ENCODE results near the gene C16orf92. TPM values are rescaled to one million over a fixed set of nuclear protein-coding genes. Genes with fewer than 3 reads are reported as not detected.

The C16orf92 gene
- total RNA-seq, 1 experiment from 2014 or later: not detected

DNA sequence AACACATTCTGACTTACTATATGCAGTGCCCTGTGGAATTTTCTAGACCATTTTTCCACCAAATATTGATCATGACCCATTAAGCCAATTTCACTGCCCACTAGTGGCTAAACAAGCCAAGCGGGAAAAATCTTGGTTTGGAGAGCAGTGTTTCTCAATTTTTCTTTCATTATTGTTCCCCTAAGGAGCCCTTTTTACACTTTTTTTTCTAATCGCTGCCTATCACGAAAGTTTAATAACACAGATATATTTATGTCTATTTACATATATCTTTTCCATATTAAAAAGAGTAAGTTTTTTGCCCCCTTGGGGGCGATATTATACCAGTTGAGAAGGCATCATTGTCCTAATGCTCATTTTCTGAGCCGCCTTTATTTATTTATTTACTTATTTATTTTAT lies 18.8 kb downstream of the C16orf92 start:
- TF ChIP-seq, protein P1, sequence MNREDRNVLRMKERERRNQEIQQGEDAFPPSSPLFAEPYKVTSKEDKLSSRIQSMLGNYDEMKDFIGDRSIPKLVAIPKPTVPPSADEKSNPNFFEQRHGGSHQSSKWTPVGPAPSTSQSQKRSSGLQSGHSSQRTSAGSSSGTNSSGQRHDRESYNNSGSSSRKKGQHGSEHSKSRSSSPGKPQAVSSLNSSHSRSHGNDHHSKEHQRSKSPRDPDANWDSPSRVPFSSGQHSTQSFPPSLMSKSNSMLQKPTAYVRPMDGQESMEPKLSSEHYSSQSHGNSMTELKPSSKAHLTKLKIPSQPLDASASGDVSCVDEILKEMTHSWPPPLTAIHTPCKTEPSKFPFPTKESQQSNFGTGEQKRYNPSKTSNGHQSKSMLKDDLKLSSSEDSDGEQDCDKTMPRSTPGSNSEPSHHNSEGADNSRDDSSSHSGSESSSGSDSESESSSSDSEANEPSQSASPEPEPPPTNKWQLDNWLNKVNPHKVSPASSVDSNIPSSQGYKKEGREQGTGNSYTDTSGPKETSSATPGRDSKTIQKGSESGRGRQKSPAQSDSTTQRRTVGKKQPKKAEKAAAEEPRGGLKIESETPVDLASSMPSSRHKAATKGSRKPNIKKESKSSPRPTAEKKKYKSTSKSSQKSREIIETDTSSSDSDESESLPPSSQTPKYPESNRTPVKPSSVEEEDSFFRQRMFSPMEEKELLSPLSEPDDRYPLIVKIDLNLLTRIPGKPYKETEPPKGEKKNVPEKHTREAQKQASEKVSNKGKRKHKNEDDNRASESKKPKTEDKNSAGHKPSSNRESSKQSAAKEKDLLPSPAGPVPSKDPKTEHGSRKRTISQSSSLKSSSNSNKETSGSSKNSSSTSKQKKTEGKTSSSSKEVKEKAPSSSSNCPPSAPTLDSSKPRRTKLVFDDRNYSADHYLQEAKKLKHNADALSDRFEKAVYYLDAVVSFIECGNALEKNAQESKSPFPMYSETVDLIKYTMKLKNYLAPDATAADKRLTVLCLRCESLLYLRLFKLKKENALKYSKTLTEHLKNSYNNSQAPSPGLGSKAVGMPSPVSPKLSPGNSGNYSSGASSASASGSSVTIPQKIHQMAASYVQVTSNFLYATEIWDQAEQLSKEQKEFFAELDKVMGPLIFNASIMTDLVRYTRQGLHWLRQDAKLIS (CRISPR knock-in tag; IDR thresholded peaks at IDR 0.05; ENCODE audit: borderline replicate concordance): no peak
- no peaks in the 10 kb centered on the region for H3K4me1 Mint-ChIP-seq

DNA sequence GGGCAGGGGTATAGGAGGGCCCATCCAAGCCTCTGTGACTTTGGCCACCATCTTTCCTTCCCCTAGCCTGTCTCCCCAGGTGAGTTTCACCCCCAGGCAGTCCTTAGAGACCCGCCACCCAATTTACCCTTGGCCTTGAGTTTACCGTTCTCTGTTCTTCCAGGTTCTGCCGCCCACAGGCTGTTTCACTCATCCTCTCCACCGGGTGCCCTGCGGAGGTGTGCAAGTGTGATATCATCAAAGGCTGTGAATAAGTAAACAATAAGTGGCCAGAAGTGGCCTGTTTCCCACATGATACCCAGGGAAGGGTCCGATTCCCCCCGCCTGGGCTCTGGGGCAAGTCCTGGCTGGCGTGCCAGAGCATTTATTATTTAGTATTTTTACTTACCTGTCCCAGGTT lies 23.2 kb downstream of the C16orf92 start:
- Mint-ChIP-seq H3K27me3 (ENCODE audit: low read depth) (peaks cover 32% of the 10 kb centered on the region), H3K36me3 (no peaks in the 10 kb centered on the region), H3K9me3 (no peaks in the 10 kb centered on the region), H3K4me1 (no peaks in the 10 kb centered on the region), H3K27ac (no peak overlapping the region), H3K4me3 (no peak overlapping the region)
- CTCF ChIA-PET: interaction anchor here (2.3 kb wide), 1 partner anchor 14 kb away, joined by 10 read pairs; no protein-coding TSS in a partner anchor
- ATAC-seq (no peak), DNase-seq (ENCODE audit: low spot score) (no peak)
- POLR2A ChIA-PET: no interaction called here
- TF ChIP-seq NR2C2 (CRISPR knock-in tag; IDR thresholded peaks at IDR 0.05) (no peak), FOXP1 (CRISPR knock-in tag; IDR thresholded peaks at IDR 0.05; ENCODE audit: borderline replicate concordance) (no peak), ZNF317 (CRISPR knock-in tag; IDR thresholded peaks at IDR 0.05; ENCODE audit: borderline replicate concordance, low read depth) (no peak), KAT7 (CRISPR knock-in tag; IDR thresholded peaks at IDR 0.05; ENCODE audit: borderline replicate concordance) (no peak), NR1H2 (CRISPR knock-in tag; IDR thresholded peaks at IDR 0.05) (no peak), SP1 (CRISPR knock-in tag; conservative IDR thresholded peaks at IDR 0.05) (no peak), ZNF396 (CRISPR knock-in tag; IDR thresholded peaks at IDR 0.05; ENCODE audit: borderline replicate concordance) (no peak)
- TF ChIP-seq, protein P2, sequence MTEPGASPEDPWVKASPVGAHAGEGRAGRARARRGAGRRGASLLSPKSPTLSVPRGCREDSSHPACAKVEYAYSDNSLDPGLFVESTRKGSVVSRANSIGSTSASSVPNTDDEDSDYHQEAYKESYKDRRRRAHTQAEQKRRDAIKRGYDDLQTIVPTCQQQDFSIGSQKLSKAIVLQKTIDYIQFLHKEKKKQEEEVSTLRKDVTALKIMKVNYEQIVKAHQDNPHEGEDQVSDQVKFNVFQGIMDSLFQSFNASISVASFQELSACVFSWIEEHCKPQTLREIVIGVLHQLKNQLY (CRISPR knock-in tag; IDR thresholded peaks at IDR 0.05): no peak
- TF ChIP-seq, protein P3, sequence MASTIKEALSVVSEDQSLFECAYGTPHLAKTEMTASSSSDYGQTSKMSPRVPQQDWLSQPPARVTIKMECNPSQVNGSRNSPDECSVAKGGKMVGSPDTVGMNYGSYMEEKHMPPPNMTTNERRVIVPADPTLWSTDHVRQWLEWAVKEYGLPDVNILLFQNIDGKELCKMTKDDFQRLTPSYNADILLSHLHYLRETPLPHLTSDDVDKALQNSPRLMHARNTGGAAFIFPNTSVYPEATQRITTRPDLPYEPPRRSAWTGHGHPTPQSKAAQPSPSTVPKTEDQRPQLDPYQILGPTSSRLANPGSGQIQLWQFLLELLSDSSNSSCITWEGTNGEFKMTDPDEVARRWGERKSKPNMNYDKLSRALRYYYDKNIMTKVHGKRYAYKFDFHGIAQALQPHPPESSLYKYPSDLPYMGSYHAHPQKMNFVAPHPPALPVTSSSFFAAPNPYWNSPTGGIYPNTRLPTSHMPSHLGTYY (CRISPR knock-in tag; IDR thresholded peaks at IDR 0.05): no peak

More for the DNA sequence above, 18.8 kb downstream of the C16orf92 start:
- no peak for DNase-seq (ENCODE audit: low spot score)
- no peaks in the 10 kb centered on the region for H3K9me3 Mint-ChIP-seq
- ChIA-PET CTCF (interaction anchor here (0.7 to 4.6 kb wide), 6 partner anchors 10 to 341 kb away, joined by 3 to 31 read pairs (median 4); partner anchors contain the start of genes TBX6 and TLCD3B), POLR2A (interaction anchor here (0.6 to 0.7 kb wide), 2 partner anchors 18 to 1205 kb away, joined by 3 read pairs; no protein-coding TSS in a partner anchor)
- H3K4me3 Mint-ChIP-seq: no peak overlapping the region
- H3K36me3 Mint-ChIP-seq: no peaks in the 10 kb centered on the region
- no peak for ATAC-seq
- peaks cover 32% of the 10 kb centered on the region for H3K27me3 Mint-ChIP-seq (ENCODE audit: low read depth)
- H3K27ac Mint-ChIP-seq: no peak overlapping the region

DNA sequence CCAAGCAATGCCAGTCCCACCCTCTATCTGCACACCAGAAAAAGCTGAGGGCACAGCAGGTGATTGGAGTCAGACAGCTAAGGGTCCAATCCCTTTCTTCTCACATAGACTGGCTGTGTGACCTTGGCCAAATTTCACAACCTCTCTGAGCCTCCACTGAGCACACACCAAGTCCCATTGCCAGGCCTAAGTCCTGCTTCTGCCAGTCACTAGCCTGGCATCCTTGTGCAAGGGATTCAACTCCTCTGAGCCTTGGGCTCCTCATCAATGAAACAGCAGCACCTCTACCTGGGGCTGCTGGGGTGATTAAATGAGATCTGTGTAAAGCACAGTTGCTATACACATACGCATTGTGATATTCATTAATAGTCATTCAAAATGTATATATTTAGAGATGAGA lies 23.6 kb downstream of the C16orf92 start:
- Mint-ChIP-seq H3K4me1 (no peaks in the 10 kb centered on the region), H3K9me3 (no peaks in the 10 kb centered on the region), H3K4me3 (no peak overlapping the region), H3K27me3 (ENCODE audit: low read depth) (peaks cover 34% of the 10 kb centered on the region), H3K27ac (no peak overlapping the region), H3K36me3 (no peaks in the 10 kb centered on the region)
- POLR2A ChIA-PET: no interaction called here
- DNase-seq (ENCODE audit: low spot score): no peak
- CTCF ChIA-PET: interaction anchor here (1.7 to 2.3 kb wide), 2 partner anchors 9 to 15 kb away, joined by 4 to 10 read pairs; no protein-coding TSS in a partner anchor
- ATAC-seq: no peak
- TF ChIP-seq, protein P4, sequence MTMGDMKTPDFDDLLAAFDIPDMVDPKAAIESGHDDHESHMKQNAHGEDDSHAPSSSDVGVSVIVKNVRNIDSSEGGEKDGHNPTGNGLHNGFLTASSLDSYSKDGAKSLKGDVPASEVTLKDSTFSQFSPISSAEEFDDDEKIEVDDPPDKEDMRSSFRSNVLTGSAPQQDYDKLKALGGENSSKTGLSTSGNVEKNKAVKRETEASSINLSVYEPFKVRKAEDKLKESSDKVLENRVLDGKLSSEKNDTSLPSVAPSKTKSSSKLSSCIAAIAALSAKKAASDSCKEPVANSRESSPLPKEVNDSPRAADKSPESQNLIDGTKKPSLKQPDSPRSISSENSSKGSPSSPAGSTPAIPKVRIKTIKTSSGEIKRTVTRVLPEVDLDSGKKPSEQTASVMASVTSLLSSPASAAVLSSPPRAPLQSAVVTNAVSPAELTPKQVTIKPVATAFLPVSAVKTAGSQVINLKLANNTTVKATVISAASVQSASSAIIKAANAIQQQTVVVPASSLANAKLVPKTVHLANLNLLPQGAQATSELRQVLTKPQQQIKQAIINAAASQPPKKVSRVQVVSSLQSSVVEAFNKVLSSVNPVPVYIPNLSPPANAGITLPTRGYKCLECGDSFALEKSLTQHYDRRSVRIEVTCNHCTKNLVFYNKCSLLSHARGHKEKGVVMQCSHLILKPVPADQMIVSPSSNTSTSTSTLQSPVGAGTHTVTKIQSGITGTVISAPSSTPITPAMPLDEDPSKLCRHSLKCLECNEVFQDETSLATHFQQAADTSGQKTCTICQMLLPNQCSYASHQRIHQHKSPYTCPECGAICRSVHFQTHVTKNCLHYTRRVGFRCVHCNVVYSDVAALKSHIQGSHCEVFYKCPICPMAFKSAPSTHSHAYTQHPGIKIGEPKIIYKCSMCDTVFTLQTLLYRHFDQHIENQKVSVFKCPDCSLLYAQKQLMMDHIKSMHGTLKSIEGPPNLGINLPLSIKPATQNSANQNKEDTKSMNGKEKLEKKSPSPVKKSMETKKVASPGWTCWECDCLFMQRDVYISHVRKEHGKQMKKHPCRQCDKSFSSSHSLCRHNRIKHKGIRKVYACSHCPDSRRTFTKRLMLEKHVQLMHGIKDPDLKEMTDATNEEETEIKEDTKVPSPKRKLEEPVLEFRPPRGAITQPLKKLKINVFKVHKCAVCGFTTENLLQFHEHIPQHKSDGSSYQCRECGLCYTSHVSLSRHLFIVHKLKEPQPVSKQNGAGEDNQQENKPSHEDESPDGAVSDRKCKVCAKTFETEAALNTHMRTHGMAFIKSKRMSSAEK (CRISPR knock-in tag; IDR thresholded peaks at IDR 0.05; ENCODE audit: borderline replicate concordance): no peak
- TF ChIP-seq ZNF138 (CRISPR knock-in tag; conservative IDR thresholded peaks at IDR 0.05) (no peak), NR2C2 (CRISPR knock-in tag; IDR thresholded peaks at IDR 0.05) (no peak), GRHL2 (CRISPR knock-in tag; IDR thresholded peaks at IDR 0.05; ENCODE audit: insufficient replicate concordance, severe bottlenecking) (no peak), ELF4 (CRISPR knock-in tag; IDR thresholded peaks at IDR 0.05; ENCODE audit: low read depth) (no peak), KAT7 (CRISPR knock-in tag; IDR thresholded peaks at IDR 0.05; ENCODE audit: borderline replicate concordance) (no peak)
- TF ChIP-seq, protein P5, sequence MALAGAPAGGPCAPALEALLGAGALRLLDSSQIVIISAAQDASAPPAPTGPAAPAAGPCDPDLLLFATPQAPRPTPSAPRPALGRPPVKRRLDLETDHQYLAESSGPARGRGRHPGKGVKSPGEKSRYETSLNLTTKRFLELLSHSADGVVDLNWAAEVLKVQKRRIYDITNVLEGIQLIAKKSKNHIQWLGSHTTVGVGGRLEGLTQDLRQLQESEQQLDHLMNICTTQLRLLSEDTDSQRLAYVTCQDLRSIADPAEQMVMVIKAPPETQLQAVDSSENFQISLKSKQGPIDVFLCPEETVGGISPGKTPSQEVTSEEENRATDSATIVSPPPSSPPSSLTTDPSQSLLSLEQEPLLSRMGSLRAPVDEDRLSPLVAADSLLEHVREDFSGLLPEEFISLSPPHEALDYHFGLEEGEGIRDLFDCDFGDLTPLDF (CRISPR knock-in tag; IDR thresholded peaks at IDR 0.05): no peak
- TF ChIP-seq, protein P6, sequence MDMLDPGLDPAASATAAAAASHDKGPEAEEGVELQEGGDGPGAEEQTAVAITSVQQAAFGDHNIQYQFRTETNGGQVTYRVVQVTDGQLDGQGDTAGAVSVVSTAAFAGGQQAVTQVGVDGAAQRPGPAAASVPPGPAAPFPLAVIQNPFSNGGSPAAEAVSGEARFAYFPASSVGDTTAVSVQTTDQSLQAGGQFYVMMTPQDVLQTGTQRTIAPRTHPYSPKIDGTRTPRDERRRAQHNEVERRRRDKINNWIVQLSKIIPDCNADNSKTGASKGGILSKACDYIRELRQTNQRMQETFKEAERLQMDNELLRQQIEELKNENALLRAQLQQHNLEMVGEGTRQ (CRISPR knock-in tag; IDR thresholded peaks at IDR 0.05): no peak
